Vagina (tissue), 2 donors: ENCODE results near the gene SLC25A51.

ENCODE experiments used
- POLR2A ChIP-seq, 2 donors: fragments of 450-650 bp; IDR thresholded peaks; one replicate each; pipeline ENCODE4 v1.6.1; 2017; ENCODE audit warnings: antibody characterized with exemption in 2 of 2, mild to moderate bottlenecking in 2 of 2, moderate library complexity in 2 of 2
- POLR2AphosphoS5 ChIP-seq, 2 donors: sonication (generic); formaldehyde crosslinking; IDR thresholded peaks; one replicate each; pipeline ENCODE4 v1.9.0; 2017; ENCODE audit warnings: antibody characterized with exemption in 2 of 2, mild to moderate bottlenecking in 2 of 2, low read depth in 1 of 2; ENCODE audit not compliant: insufficient read depth in 1 of 2
- TF ChIP-seq, protein P1 (sequence below), 3 experiments: fragments of 450-650 bp in 2 of 3; fragments of 200-600 bp in 1 of 3; sonication (generic) in 1 of 3; IDR thresholded peaks; one replicate each; pipeline ENCODE4 v1.5.1; 2017 to 2019; ENCODE audit warnings: antibody characterized with exemption in 3 of 3, mild to moderate bottlenecking in 2 of 3, moderate library complexity in 2 of 3

DNA sequence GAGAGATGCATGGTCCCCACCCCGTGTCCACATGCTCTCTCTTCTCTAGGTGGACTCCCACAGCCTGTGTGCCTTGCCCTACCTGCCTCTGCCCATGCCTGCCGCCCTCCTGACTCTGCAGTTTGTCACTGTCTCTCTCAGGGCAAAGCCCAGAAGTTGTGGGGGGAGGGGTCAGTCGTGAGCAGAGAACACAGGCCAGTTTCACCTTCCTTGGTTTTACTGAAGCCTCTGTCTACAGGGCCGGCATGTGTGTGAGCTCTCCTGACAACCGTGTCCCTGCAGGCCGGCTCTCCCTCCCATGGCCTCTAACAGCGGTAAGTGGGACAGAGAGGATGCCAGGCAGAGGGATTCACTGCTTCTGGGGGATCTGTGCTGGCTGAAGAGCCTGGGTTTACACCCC is 43.5 kb upstream of the SLC25A51 start:
- TF ChIP-seq POLR2A (IDR thresholded peaks at IDR 0.05) (no peak), POLR2AphosphoS5 (IDR thresholded peaks at IDR 0.05; ENCODE audit: insufficient read depth in 1 of 2, low read depth in 1 of 2) (no peak)
- TF ChIP-seq, protein P1, sequence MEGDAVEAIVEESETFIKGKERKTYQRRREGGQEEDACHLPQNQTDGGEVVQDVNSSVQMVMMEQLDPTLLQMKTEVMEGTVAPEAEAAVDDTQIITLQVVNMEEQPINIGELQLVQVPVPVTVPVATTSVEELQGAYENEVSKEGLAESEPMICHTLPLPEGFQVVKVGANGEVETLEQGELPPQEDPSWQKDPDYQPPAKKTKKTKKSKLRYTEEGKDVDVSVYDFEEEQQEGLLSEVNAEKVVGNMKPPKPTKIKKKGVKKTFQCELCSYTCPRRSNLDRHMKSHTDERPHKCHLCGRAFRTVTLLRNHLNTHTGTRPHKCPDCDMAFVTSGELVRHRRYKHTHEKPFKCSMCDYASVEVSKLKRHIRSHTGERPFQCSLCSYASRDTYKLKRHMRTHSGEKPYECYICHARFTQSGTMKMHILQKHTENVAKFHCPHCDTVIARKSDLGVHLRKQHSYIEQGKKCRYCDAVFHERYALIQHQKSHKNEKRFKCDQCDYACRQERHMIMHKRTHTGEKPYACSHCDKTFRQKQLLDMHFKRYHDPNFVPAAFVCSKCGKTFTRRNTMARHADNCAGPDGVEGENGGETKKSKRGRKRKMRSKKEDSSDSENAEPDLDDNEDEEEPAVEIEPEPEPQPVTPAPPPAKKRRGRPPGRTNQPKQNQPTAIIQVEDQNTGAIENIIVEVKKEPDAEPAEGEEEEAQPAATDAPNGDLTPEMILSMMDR (IDR thresholded peaks at IDR 0.05) = no peak
